Common myeloid progenitor, CD34-positive (primary cell): Measurements from ENCODE around the gene IFNL4.

Experiments used
- CTCF ChIA-PET: fragments of 350-600 bp; sonication (Branson Sonifier 250); formaldehyde crosslinking; loops from one replicate; lab custom pipeline; 2021; ENCODE audit warnings: antibody characterized with exemption; lab: Charles Lee
- POLR2A ChIA-PET: fragments of 350-600 bp; sonication (Branson Sonifier 250); formaldehyde crosslinking; loops from one replicate; lab custom pipeline; 2021; ENCODE audit warnings: antibody characterized with exemption; lab: Charles Lee
- DNase-seq, 3 donors: peaks; one replicate each; pipeline versions ENCODE4 v3.0.0 to v3.0.0-alpha.2; 2013
- H3K27ac ChIP-seq, 2 experiments: 1 replicate in 1 of 2; 2 replicates in 1 of 2; pipeline ENCODE4 v1.7.0; 2013; ENCODE audit warnings: inconsistent platforms in 2 of 2, low read length in 2 of 2, mild to moderate bottlenecking in 2 of 2, low read depth in 1 of 2, moderate library complexity in 1 of 2; ENCODE audit not compliant: severe bottlenecking in 2 of 2, insufficient read depth in 1 of 2, poor library complexity in 1 of 2
- H3K27me3 ChIP-seq, 5 experiments: replicated peaks in 2 of 5; 1 replicate in 3 of 5; 2 replicates in 2 of 5; pipeline versions ENCODE4 v1.6.1 to v1.7.0; 2013; ENCODE audit warnings: low read length in 4 of 5, mild to moderate bottlenecking in 2 of 5, moderate library complexity in 2 of 5, inconsistent platforms in 1 of 5; ENCODE audit not compliant: insufficient read depth in 5 of 5, control insufficient read depth in 4 of 5
- H3K36me3 ChIP-seq, 4 experiments: 1 replicate in 2 of 4; 2 replicates in 2 of 4; pipeline versions ENCODE4 v1.6.1 to v1.7.0; 2013; ENCODE audit warnings: low read length in 3 of 4, control low read depth in 1 of 4, mild to moderate bottlenecking in 1 of 4; ENCODE audit not compliant: control insufficient read depth in 4 of 4, insufficient read depth in 4 of 4
- H3K4me1 ChIP-seq, 4 experiments: 1 replicate in 3 of 4; 2 replicates in 1 of 4; pipeline versions ENCODE4 v1.6.1 to v1.7.1; 2013; ENCODE audit warnings: low read length in 3 of 4, mild to moderate bottlenecking in 3 of 4, control low read depth in 1 of 4, inconsistent platforms in 1 of 4, moderate library complexity in 1 of 4; ENCODE audit not compliant: control insufficient read depth in 4 of 4, insufficient read depth in 4 of 4; ENCODE audit errors: control extremely low read depth in 1 of 4
- H3K4me3 ChIP-seq, 7 experiments: 1 replicate in 4 of 7; 2 replicates in 3 of 7; pipeline versions ENCODE4 v1.5.1 to v1.7.0; 2013; ENCODE audit warnings: mild to moderate bottlenecking in 7 of 7, low read length in 6 of 7, moderate library complexity in 6 of 7, inconsistent platforms in 2 of 7, low read depth in 2 of 7, control low read depth in 1 of 7; ENCODE audit not compliant: insufficient read depth in 4 of 7, control insufficient read depth in 1 of 7; ENCODE audit errors: extremely low read depth in 1 of 7
- H3K9me3 ChIP-seq, 5 experiments: 1 replicate in 4 of 5; 2 replicates in 1 of 5; pipeline versions ENCODE4 v1.6.1 to v1.7.1; 2013; ENCODE audit warnings: low read length in 4 of 5, mild to moderate bottlenecking in 2 of 5, inconsistent platforms in 1 of 5, low read depth in 1 of 5, moderate library complexity in 1 of 5; ENCODE audit not compliant: control insufficient read depth in 4 of 5, insufficient read depth in 2 of 5; ENCODE audit errors: control extremely low read depth in 1 of 5
- WGBS: methylation state at CpG from one replicate; pipeline ENCODE4 v1.1.5; 2013; ENCODE audit not compliant: insufficient coverage; 5-methylcytosine and 5-hydroxymethylcytosine counted together

Gene IFNL4

GRCh38 chr19:39257227-39257626 lies 8.6 kb upstream of the IFNL4 start:
- POLR2A ChIA-PET = interaction anchor here (0.6 kb wide), 2 partner anchors 59 to 1299 kb away, joined by 3 read pairs; no protein-coding TSS in a partner anchor
- H3K4me3 ChIP-seq = no peak overlapping the region
- H3K27ac ChIP-seq = no peak overlapping the region
- no peak for DNase-seq
- peaks cover 8 to 33% (median 17%) of the 10 kb centered on the region in 4 experiments for H3K4me1 ChIP-seq
- no peaks in the 10 kb centered on the region for H3K9me3 ChIP-seq
- 100% methylated on average over 1 of the region's 4 CpGs for WGBS
- CTCF ChIA-PET = no interaction called here
- no peaks in the 10 kb centered on the region for H3K36me3 ChIP-seq
- H3K27me3 ChIP-seq = peaks cover 0 to 2% (median 1%) of the 10 kb centered on the region in 5 experiments

- DNase-seq = no peak
- Histone ChIP-seq H3K27ac (no peak overlapping the region), H3K36me3 (no peaks in the 10 kb centered on the region), H3K4me1 (peaks cover 8 to 46% (median 26%) of the 10 kb centered on the region in 4 experiments), H3K27me3 (no peaks in the 10 kb centered on the region), H3K9me3 (no peaks in the 10 kb centered on the region), H3K4me3 (no peak overlapping the region)
- 96% methylated on average over 29 of the region's 29 CpGs for WGBS
- CTCF ChIA-PET = interaction anchor here (0.7 to 1.3 kb wide), 3 partner anchors 61 to 136 kb away, joined by 3 to 4 read pairs (median 3); partner anchors contain the start of genes MED29 and PAF1
- POLR2A ChIA-PET = interaction anchor here (0.7 kb wide), 1 partner anchor 40 kb away, joined by 4 read pairs; no protein-coding TSS in a partner anchor
These were observed 6.1 kb upstream of the IFNL4 start for GRCh38 chr19:39254531-39255345.

GRCh38 chr19:39253374-39254149 lies 4.9 kb upstream of the IFNL4 start:
- DNase-seq = no peak
- 93% methylated on average over 5 of the region's 8 CpGs for WGBS
- Histone ChIP-seq H3K27ac (no peak overlapping the region), H3K36me3 (no peaks in the 10 kb centered on the region), H3K27me3 (no peaks in the 10 kb centered on the region), H3K4me3 (peak overlapping the region in 1 of 7 experiments; percentile 1), H3K9me3 (no peaks in the 10 kb centered on the region), H3K4me1 (peaks cover 8 to 57% (median 30%) of the 10 kb centered on the region in 4 experiments)
- POLR2A ChIA-PET = no interaction called here
- CTCF ChIA-PET = interaction anchor here (0.7 to 1.1 kb wide), 2 partner anchors 74 to 137 kb away, joined by 3 to 4 read pairs; partner anchors contain the start of genes MED29 and PAF1

GRCh38 chr19:39252458-39252857 lies 3.8 kb upstream of the IFNL4 start:
- peak; percentile 90 to 99 (median 98) for DNase-seq
- Histone ChIP-seq H3K27me3 (peaks cover 0 to 2% (median 0%) of the 10 kb centered on the region in 5 experiments), H3K27ac (peak overlapping the region in 1 of 2 experiments; percentile 12), H3K4me3 (peak overlapping the region in 1 of 7 experiments; percentile 6), H3K36me3 (no peaks in the 10 kb centered on the region), H3K4me1 (peaks cover 8 to 62% (median 36%) of the 10 kb centered on the region in 4 experiments), H3K9me3 (no peaks in the 10 kb centered on the region)
- 0% methylated on average over 1 of the region's 3 CpGs for WGBS
- POLR2A ChIA-PET = no interaction called here
- CTCF ChIA-PET = interaction anchor here (0.7 kb wide), 1 partner anchor 130 kb away, joined by 3 read pairs; no protein-coding TSS in a partner anchor

GRCh38 chr19:39251846-39252245 lies 3.2 kb upstream of the IFNL4 start:
- POLR2A ChIA-PET = no interaction called here
- 6% methylated on average over 2 of the region's 3 CpGs for WGBS
- H3K27me3 ChIP-seq = peaks cover 0 to 2% (median 0%) of the 10 kb centered on the region in 5 experiments

GRCh38 chr19:39251081-39251480 lies 2.4 kb upstream of the IFNL4 start:
- ChIA-PET POLR2A (no interaction called here), CTCF (interaction anchor here (1.6 kb wide), 1 partner anchor 22 kb away, joined by 5 read pairs; no protein-coding TSS in a partner anchor)
- WGBS = 94% methylated on average over 4 of the region's 5 CpGs
- no peak overlapping the region for H3K27ac ChIP-seq
- H3K4me3 ChIP-seq = no peak overlapping the region
- H3K9me3 ChIP-seq = no peaks in the 10 kb centered on the region
- DNase-seq = no peak
- H3K4me1 ChIP-seq = peaks cover 8 to 69% (median 43%) of the 10 kb centered on the region in 4 experiments
- peaks cover 0 to 2% (median 0%) of the 10 kb centered on the region in 5 experiments for H3K27me3 ChIP-seq
- H3K36me3 ChIP-seq = no peaks in the 10 kb centered on the region

More at GRCh38 chr19:39251846-39252245, 3.2 kb upstream of the IFNL4 start:
- CTCF ChIA-PET = interaction anchor here (0.7 to 1.6 kb wide), 2 partner anchors 23 to 130 kb away, joined by 3 to 5 read pairs; no protein-coding TSS in a partner anchor
- Histone ChIP-seq H3K4me3 (no peak overlapping the region), H3K27ac (no peak overlapping the region), H3K9me3 (no peaks in the 10 kb centered on the region), H3K36me3 (no peaks in the 10 kb centered on the region), H3K4me1 (peaks cover 8 to 68% (median 42%) of the 10 kb centered on the region in 4 experiments)
- DNase-seq = peak in 2 of 3 donors; percentile 57 to 60
